HG03066 (cell line): Measurements from ENCODE around the gene CLCA2.
A peak's percentile ranks its signal among the peaks of the same experiment; 100 is the strongest.

Experiments
- ATAC-seq: cut with Tn5 transposase; IDR thresholded peaks from one replicate; pipeline ENCODE4 v1.9.1; 2021; ENCODE audit warnings: low read depth; ENCODE audit not compliant: unreplicated experiment

Gene CLCA2

GRCh38 chr1:86472152-86472551, 48.2 kb downstream of the CLCA2 start:
- ATAC-seq, result no peak

GRCh38 chr1:86472767-86473166, 48.8 kb downstream of the CLCA2 start:
- ATAC-seq, result no peak

DNA sequence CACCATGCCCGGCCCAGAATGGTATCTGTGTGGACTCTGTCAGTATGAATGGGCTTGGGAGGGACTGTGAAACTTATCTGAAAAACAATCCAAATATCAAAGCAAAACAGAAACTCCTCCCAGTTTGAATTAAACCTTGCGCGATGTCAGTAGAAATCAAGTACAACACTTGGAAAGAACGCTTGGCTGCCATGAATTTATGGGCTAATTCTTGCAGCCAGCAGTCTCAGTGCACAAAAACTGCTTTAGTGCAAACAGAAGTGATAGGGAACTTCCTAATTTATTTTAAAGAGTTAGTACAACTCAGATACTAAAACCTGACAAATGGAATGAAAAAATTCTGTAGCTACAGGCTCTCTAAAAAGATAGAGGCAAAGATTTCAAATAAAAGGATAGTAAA, 53.3 kb downstream of the CLCA2 start:
- no peak for ATAC-seq

- ATAC-seq, result no peak
Observed at GRCh38 chr1:86477682-86478081, 53.7 kb downstream of the CLCA2 start.

GRCh38 chr1:86478416-86479156, 54.6 kb downstream of the CLCA2 start:
- ATAC-seq, result no peak

DNA sequence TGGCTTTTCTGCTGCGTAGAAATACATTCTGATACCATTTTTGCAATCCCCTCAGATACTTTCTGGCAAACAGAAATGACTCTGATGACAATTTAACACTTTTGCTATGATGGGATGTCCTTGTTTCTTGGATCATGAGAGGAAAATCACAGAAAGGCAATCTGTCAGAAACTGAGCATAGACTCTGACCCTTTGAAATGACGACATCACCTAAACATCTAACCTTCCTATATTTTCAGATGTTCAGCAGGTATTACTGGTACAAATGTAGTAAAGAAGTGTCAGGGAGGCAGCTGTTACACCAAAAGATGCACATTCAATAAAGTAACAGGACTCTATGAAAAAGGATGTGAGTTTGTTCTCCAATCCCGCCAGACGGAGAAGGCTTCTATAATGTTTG, 58.0 kb downstream of the CLCA2 start:
- no peak for ATAC-seq

- no peak for ATAC-seq
Observed at GRCh38 chr1:86487131-86487810, 63.3 kb downstream of the CLCA2 start.

- ATAC-seq, result no peak
Observed at GRCh38 chr1:86487811-86488141, 63.8 kb downstream of the CLCA2 start.

- ATAC-seq, result no peak
Observed at GRCh38 chr1:86489242-86489878, 65.4 kb downstream of the CLCA2 start.

DNA sequence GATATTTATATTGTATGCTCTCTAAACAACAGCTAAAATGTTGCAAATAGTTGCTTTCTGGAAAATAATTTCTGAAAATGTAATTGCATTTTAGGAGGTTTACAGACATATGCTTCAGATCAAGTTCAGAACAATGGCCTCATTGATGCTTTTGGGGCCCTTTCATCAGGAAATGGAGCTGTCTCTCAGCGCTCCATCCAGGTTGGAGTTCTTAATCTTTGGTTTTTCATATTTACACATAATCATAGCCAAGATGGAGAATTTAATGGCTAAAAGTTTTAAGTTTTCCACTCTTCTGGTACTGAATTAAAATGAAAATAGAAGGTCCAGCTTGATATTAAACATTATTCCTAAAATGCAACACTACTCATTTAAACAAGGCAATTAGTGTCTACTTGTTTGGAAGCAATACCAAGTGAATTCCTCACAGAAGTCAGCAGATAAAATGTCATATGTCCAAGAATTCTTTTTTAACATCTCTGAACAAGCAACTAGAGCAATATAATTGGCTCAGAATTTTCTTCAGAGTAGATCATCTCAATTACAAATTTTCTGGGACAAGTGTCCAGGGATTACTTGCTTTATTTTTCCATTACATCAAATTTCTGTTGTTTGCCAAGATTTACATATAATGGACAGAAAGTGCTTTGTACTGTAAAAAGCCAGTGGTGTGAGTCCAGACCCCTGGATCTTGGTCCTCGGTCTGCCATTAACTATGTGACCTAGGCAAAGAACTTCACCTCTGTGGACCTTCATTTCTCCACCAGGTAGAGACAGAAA, 67.4 kb downstream of the CLCA2 start:
- ATAC-seq, result no peak

DNA sequence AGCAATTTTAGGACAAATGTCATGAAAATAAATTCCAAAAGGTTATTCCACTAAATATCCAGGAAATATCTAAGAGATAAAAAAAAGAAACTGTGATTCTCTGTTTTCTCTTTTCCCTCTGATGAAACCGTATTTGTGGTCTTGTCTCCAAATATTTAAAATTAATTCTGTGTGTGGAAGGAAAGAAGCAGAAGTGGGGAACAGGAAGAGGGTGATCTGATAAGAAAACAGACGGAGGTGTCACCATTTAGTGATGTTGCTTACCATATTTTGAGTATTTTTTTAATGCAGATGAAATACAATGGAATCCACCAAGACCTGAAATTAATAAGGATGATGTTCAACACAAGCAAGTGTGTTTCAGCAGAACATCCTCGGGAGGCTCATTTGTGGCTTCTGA, 74.3 kb downstream of the CLCA2 start:
- no peak for ATAC-seq

- ATAC-seq, result no peak
Observed at GRCh38 chr1:86499987-86500593, 76.1 kb downstream of the CLCA2 start.

- ATAC-seq, result no peak
Observed at GRCh38 chr1:86500714-86501113, 76.7 kb downstream of the CLCA2 start.

DNA sequence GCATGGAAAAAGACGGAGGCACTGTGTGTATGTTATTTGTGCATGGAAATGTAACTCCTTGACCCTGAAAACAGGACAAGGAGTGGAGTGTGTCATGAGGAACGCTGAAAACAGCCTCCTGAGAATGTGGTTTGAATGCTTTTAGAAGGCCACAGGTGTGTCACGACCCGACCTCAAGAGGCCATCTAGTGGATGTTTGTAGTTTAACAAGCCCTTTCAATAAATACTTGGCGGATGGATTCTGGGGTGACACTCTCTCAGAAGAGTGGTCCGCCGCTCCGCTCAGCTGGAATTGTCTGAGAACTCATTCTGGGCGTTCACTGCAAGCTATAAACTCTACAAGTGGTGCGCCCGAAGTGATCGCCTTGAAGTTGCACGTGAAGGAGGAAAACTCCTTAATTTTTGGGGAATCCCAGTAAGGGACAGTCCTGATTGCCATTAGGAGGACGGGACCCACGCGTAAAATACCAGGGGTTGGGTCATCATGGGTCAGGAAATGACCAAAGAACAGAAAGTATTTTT, 78.2 kb downstream of the CLCA2 start:
- peak; percentile 67 for ATAC-seq

GRCh38 chr1:86502721-86503405, 78.9 kb downstream of the CLCA2 start:
- peak; percentile 23 for ATAC-seq

GRCh38 chr1:86503406-86504136, 79.6 kb downstream of the CLCA2 start:
- no peak for ATAC-seq

DNA sequence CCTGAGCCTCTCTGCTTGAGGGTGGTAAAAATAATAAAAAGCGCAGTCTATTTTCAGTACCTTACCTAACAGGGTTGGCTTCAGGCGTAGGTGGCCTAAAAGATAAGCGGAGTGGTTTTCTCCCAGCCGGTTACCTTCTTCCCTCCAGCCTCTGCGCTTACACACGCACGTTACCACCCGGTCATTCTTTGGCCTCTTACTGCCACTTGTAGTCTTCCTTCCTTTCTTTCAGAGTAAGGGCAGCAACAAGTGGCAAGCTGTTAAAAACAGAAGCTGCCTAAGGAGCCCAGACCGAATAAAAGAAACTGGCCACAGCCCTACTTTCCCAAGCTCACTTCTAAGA, 80.1 kb downstream of the CLCA2 start:
- no peak for ATAC-seq

GRCh38 chr1:86504895-86505563, 81.1 kb downstream of the CLCA2 start:
- no peak for ATAC-seq

DNA sequence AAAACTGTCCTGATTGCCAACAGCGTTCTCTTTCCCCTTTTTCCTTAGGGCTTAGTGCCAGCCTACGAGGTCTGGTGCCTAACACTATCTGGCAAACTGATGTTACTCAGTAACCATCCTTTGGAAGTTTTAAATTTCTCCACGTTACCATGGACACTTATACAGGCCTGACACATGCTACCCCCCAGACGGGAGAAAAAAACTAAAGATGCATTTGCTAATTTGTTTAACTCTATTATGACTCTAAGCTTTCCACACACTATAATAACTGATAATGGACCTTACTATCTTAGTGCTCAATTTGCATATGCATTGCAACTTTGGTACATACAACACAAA, 81.6 kb downstream of the CLCA2 start:
- no peak for ATAC-seq
